Measurements from ENCODE around the gene COL15A1. TPM values are rescaled to one million over a fixed set of nuclear protein-coding genes. Genes with fewer than 3 reads are reported as not detected.

Gene COL15A1
- total and polyA plus RNA-seq, 2 of the 13 experiments (the other 11 are each of a cell fraction or from before 2014, with no cell fraction given) = not detected

DNA sequence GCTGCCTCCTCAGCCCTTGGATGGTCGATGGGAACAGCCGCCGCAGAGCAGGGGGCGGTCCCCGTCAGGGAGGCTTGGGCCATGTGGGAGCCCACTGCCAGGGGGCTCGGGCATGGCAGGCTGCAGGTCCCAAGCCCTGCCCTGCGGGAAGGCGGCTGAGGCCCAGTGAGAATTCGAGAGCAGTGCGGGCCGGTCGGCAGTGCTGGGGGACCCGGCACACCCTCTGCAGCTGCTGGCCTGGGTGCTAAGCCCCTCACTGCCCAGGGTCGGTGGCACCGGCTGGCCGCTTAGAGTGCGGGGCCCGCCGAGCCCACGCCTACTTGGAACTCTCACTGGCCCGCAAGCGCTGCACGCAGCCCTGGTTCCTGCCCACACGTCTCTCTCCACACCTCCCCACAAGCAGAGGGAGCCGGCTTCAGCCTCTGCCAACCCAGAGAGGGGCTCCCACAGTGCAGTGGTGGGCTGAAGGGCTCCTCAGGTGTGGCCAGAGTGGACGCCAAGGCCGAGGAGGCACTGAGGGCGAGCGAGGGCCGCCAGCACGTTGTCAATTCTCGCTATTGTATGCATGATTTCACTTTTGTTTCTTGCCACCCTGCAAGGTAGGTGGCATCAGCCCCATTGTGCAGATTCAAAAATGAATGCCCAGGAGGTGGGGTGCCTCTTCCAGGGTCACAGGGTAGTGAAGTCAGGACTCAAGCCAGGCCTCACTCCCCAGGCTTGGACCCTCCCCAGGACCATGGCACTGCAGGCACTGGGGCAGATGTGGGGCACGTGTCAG is 48.6 kb downstream of the COL15A1 start:
- no peak for FAIRE-seq
- no peak for ATAC-seq
- CTCF ChIA-PET (ENCODE audit: low intra/inter-chr PET ratio, low total read pairs) = no interaction called here
- TF ChIP-seq ZNF558 (CRISPR knock-in tag; IDR thresholded peaks at IDR 0.05; ENCODE audit: borderline replicate concordance) (no peak), ZNF501 (CRISPR knock-in tag; IDR thresholded peaks at IDR 0.05) (no peak), SATB2 (CRISPR knock-in tag; IDR thresholded peaks at IDR 0.05) (no peak), CC2D1A (CRISPR knock-in tag; IDR thresholded peaks at IDR 0.05) (no peak), ZNF556 (CRISPR knock-in tag; IDR thresholded peaks at IDR 0.05; ENCODE audit: borderline replicate concordance) (no peak), NPAS2 (CRISPR knock-in tag; IDR thresholded peaks at IDR 0.05; ENCODE audit: borderline replicate concordance) (no peak), TBP (CRISPR knock-in tag; IDR thresholded peaks at IDR 0.05) (no peak), ZNF431 (CRISPR knock-in tag; IDR thresholded peaks at IDR 0.05; ENCODE audit: borderline replicate concordance, low read depth) (no peak), SALL1 (CRISPR knock-in tag; IDR thresholded peaks at IDR 0.05) (no peak)
- TF ChIP-seq, protein P1, sequence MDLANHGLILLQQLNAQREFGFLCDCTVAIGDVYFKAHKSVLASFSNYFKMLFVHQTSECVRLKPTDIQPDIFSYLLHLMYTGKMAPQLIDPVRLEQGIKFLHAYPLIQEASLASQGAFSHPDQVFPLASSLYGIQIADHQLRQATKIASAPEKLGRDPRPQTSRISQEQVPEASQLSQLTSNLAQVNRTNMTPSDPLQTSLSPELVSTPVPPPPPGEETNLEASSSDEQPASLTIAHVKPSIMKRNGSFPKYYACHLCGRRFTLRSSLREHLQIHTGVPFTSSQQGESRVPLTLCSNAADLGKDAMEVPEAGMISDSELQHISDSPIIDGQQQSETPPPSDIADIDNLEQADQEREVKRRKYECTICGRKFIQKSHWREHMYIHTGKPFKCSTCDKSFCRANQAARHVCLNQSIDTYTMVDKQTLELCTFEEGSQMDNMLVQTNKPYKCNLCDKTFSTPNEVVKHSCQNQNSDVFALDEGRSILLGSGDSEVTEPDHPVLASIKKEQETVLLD (CRISPR knock-in tag; IDR thresholded peaks at IDR 0.05; ENCODE audit: low read depth) = no peak
- TF ChIP-seq, protein P2, sequence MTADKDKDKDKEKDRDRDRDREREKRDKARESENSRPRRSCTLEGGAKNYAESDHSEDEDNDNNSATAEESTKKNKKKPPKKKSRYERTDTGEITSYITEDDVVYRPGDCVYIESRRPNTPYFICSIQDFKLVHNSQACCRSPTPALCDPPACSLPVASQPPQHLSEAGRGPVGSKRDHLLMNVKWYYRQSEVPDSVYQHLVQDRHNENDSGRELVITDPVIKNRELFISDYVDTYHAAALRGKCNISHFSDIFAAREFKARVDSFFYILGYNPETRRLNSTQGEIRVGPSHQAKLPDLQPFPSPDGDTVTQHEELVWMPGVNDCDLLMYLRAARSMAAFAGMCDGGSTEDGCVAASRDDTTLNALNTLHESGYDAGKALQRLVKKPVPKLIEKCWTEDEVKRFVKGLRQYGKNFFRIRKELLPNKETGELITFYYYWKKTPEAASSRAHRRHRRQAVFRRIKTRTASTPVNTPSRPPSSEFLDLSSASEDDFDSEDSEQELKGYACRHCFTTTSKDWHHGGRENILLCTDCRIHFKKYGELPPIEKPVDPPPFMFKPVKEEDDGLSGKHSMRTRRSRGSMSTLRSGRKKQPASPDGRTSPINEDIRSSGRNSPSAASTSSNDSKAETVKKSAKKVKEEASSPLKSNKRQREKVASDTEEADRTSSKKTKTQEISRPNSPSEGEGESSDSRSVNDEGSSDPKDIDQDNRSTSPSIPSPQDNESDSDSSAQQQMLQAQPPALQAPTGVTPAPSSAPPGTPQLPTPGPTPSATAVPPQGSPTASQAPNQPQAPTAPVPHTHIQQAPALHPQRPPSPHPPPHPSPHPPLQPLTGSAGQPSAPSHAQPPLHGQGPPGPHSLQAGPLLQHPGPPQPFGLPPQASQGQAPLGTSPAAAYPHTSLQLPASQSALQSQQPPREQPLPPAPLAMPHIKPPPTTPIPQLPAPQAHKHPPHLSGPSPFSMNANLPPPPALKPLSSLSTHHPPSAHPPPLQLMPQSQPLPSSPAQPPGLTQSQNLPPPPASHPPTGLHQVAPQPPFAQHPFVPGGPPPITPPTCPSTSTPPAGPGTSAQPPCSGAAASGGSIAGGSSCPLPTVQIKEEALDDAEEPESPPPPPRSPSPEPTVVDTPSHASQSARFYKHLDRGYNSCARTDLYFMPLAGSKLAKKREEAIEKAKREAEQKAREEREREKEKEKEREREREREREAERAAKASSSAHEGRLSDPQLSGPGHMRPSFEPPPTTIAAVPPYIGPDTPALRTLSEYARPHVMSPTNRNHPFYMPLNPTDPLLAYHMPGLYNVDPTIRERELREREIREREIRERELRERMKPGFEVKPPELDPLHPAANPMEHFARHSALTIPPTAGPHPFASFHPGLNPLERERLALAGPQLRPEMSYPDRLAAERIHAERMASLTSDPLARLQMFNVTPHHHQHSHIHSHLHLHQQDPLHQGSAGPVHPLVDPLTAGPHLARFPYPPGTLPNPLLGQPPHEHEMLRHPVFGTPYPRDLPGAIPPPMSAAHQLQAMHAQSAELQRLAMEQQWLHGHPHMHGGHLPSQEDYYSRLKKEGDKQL (CRISPR knock-in tag; IDR thresholded peaks at IDR 0.05; ENCODE audit: low read depth) = no peak
- TF ChIP-seq, protein P3, sequence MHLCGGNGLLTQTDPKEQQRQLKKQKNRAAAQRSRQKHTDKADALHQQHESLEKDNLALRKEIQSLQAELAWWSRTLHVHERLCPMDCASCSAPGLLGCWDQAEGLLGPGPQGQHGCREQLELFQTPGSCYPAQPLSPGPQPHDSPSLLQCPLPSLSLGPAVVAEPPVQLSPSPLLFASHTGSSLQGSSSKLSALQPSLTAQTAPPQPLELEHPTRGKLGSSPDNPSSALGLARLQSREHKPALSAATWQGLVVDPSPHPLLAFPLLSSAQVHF (CRISPR knock-in tag; IDR thresholded peaks at IDR 0.05) = no peak
- TF ChIP-seq, protein P4, sequence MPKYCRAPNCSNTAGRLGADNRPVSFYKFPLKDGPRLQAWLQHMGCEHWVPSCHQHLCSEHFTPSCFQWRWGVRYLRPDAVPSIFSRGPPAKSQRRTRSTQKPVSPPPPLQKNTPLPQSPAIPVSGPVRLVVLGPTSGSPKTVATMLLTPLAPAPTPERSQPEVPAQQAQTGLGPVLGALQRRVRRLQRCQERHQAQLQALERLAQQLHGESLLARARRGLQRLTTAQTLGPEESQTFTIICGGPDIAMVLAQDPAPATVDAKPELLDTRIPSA (CRISPR knock-in tag; IDR thresholded peaks at IDR 0.05; ENCODE audit: borderline replicate concordance) = no peak
- TF ChIP-seq, protein P5, sequence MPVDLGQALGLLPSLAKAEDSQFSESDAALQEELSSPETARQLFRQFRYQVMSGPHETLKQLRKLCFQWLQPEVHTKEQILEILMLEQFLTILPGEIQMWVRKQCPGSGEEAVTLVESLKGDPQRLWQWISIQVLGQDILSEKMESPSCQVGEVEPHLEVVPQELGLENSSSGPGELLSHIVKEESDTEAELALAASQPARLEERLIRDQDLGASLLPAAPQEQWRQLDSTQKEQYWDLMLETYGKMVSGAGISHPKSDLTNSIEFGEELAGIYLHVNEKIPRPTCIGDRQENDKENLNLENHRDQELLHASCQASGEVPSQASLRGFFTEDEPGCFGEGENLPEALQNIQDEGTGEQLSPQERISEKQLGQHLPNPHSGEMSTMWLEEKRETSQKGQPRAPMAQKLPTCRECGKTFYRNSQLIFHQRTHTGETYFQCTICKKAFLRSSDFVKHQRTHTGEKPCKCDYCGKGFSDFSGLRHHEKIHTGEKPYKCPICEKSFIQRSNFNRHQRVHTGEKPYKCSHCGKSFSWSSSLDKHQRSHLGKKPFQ (CRISPR knock-in tag; IDR thresholded peaks at IDR 0.05; ENCODE audit: insufficient replicate concordance) = no peak

More for the DNA sequence above, 48.6 kb downstream of the COL15A1 start:
- Histone ChIP-seq H3K4me1 (ENCODE audit: insufficient read depth, low read length) (no peaks in the 10 kb centered on the region), H3K4me3 (replicated peaks in 1 of 3; ENCODE audit: insufficient read depth in 1 of 3, low read depth in 2 of 3, low read length in 3 of 3) (no peak overlapping the region), H3K27me3 (ENCODE audit: control insufficient read depth in 1 of 2, insufficient read depth in 2 of 2, low read length in 2 of 2) (peaks cover 0 to 12% of the 10 kb centered on the region in 2 experiments; a peak in 2 of 5 replicates), H3K9me3 (ENCODE audit: low read length) (no peaks in the 10 kb centered on the region), H2AFZ (ENCODE audit: low read length) (no peak overlapping the region), H4K20me1 (ENCODE audit: insufficient read depth, low read length) (no peaks in the 10 kb centered on the region), H3K27ac (ENCODE audit: extremely low read length, insufficient read depth, low read length) (no peak overlapping the region), H3K9ac (ENCODE audit: insufficient read depth, low read depth, low read length) (no peak overlapping the region), H3K4me2 (ENCODE audit: low read depth, low read length) (no peak overlapping the region), H3K79me2 (ENCODE audit: insufficient read depth, low read length) (no peaks in the 10 kb centered on the region), H3K36me3 (replicated peaks in 1 of 2; ENCODE audit: control insufficient read depth in 1 of 2, insufficient read depth in 2 of 2, low read length in 2 of 2) (no peaks in the 10 kb centered on the region)
- BruUV-seq (replicated peaks) = no TSS peak
- POLR2A ChIA-PET = no interaction called here
- 28% methylated on average over 8 of the region's 33 CpGs for WGBS (ENCODE audit: low lambda C conversion rate)
- in situ Hi-C loops (cut with HindIII; ENCODE audit: extremely low pct_ligation_motif_present, low pct_unique_long_range_greater_than_20kb) (no loop called here), intact Hi-C loops (cut with micrococcal nuclease; ENCODE audit: unreplicated experiment) (no loop called here)
- no peak for DNase-seq (ENCODE audit: low spot score)
